Stimulated activated memory B cell treated with anti-CD40 and anti-IgM and Interleukin-4, amounts not matched to agents 10 μg/mL and 1 μg/mL and 100 μg/mL, for 72 hours (primary cell): Measurements from ENCODE around the gene CHST5.

ENCODE experiments used
- ATAC-seq: fragments of 150-1000 bp; cut with Tn5 transposase; 2 replicates; pipeline ENCODE4 v1.10.0; 2021
- H3K27ac Mint-ChIP-seq: one replicate; pipeline ENCODE4 v1.8.0; 2022; ENCODE audit warnings: mild to moderate bottlenecking, mixed read lengths
- H3K27me3 Mint-ChIP-seq: one replicate; pipeline ENCODE4 v1.8.0; 2022; ENCODE audit warnings: mixed read lengths
- H3K36me3 Mint-ChIP-seq: one replicate; pipeline ENCODE4 v1.8.0; 2022; ENCODE audit warnings: mixed read lengths
- H3K4me1 Mint-ChIP-seq: one replicate; pipeline ENCODE4 v1.8.0; 2022; ENCODE audit warnings: mixed read lengths
- H3K4me3 Mint-ChIP-seq: one replicate; pipeline ENCODE4 v1.8.0; 2022; ENCODE audit warnings: mild to moderate bottlenecking, moderate library complexity, mixed read lengths
- H3K9me3 Mint-ChIP-seq: one replicate; pipeline ENCODE4 v1.8.0; 2022; ENCODE audit warnings: mixed read lengths

CHST5 gene

DNA sequence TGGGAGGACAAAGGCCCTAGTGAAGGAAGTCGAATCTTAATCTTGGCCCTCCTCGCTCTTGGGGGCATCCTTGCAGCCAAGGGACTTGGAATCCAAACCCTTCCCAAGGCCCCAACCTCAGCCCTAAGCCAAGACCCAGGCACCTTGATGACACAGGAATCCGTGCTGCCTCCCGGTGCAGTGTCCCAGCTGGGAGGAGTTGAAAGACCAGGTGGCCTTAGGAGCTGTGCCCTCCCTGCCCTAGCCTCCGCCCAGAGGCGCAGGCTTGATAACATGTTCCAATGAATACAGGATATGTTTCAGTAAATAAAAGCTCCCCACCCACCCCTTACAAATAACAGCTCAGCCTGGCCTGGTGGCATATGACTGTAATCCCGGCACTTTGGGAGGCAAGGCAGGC, at the start of gene CHST5:
CHST5 (minus strand) TSS at position 208 of the 400 bp plus-strand sequence. CDS start 5,724 bp downstream, outside the sequence.
- no peaks in the 10 kb centered on the region for H3K27me3 Mint-ChIP-seq
- no peaks in the 10 kb centered on the region for H3K36me3 Mint-ChIP-seq
- no peak within 1 kb of the TSS for H3K27ac Mint-ChIP-seq
- no peaks in the 10 kb centered on the region for H3K9me3 Mint-ChIP-seq
- H3K4me3 Mint-ChIP-seq, result no peak within 1 kb of the TSS
- H3K4me1 Mint-ChIP-seq, result no peaks in the 10 kb centered on the region
- no peak for ATAC-seq

DNA sequence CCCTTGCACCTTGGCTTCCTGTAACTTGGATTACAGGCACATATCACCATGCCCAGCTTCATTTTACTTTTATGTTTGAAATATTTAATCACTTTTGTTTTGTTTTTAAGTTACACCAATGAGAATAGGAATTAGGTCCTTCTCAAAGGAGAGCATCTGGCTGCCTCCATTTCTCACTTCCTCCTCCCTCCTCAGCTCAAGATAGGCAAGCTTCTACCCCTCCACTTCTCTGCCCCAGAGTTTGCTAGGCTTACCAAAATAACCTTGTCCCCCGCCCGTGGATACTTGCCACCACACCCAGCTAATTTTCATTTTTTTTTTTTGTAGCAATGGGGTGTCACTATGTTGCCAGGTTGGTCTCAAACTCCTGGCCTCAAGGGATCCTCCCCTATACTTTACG, 48.2 kb upstream of the CHST5 start:
- Mint-ChIP-seq H3K36me3 (peaks cover 14% of the 10 kb centered on the region), H3K4me3 (peak overlapping the region; percentile 14), H3K4me1 (peaks cover 29% of the 10 kb centered on the region), H3K27ac (peak overlapping the region; percentile 49), H3K27me3 (no peaks in the 10 kb centered on the region), H3K9me3 (no peaks in the 10 kb centered on the region)
- ATAC-seq, result peak; percentile 87

DNA sequence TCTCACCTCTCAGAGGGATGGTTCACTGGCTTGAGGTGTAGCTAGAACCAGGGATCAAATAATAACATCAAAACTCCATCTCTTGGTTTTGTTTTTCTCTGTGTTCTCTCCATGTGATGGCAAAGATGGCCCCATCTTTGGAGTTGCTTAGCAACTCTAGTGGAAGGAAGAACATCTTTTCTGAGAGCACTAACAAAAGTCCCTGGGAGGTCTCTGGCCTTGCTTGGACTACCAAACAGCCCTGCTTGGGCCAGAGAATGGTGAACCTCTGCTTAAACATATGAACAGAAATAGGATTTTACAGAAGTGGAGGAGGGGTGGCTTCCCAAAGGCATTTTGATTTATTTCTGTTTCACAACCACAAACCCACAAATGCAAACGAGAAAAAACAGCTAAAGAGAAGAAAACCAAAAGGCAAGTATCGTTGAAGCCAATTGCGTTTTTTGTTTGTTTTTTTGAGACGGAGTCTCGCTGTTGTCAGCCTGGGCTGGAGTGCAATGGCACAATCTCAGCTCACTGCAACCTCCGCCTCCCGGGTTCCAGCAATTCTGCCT, 43.5 kb upstream of the CHST5 start:
- no peak overlapping the region for H3K4me3 Mint-ChIP-seq
- H3K9me3 Mint-ChIP-seq, result no peaks in the 10 kb centered on the region
- H3K36me3 Mint-ChIP-seq, result peaks cover 34% of the 10 kb centered on the region
- H3K4me1 Mint-ChIP-seq, result peaks cover 34% of the 10 kb centered on the region
- ATAC-seq, result no peak
- H3K27me3 Mint-ChIP-seq, result no peaks in the 10 kb centered on the region
- peak overlapping the region; percentile 19 for H3K27ac Mint-ChIP-seq

DNA sequence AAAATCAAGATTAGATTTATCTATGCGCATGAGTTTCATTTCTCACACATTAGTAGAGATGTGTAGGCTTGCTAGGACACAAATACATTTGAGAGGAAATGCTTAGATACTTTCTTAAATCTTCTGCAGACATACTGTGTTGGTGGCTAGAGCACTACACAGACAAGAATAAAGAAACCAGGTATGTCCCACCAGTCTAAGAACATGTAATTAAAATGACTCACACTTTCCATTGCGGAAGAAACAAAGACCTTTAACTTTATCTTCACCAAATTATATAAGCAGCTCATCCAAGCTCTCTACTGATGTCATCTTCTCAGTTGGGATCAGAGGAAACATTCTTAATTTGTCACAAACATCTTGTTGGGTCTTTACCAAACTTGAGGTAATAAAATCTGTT, 42.8 kb upstream of the CHST5 start:
- H3K4me3 Mint-ChIP-seq, result no peak overlapping the region
- H3K9me3 Mint-ChIP-seq, result no peaks in the 10 kb centered on the region
- no peaks in the 10 kb centered on the region for H3K27me3 Mint-ChIP-seq
- peak overlapping the region; percentile 19 for H3K27ac Mint-ChIP-seq
- ATAC-seq, result no peak
- peaks cover 37% of the 10 kb centered on the region for H3K36me3 Mint-ChIP-seq
- H3K4me1 Mint-ChIP-seq, result peaks cover 33% of the 10 kb centered on the region

DNA sequence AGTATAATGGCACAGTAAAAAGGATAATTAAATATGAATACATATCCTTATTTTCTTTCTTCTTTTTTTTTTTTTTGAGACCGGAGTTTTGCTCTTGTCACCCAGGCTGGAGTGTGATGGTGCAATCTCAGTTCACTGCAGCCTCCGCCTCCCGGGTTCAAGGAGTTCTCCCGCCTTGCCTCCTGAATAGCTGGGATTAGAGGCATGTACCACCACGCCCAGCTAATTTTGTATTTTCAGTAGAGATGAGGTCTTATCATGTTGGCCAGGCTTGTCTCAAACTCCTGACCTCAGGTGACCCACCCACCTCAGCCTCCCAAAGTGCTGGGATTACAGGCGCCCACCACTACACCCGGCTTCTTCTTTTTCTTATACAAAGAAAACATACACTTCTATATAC, 42.3 kb upstream of the CHST5 start:
- Mint-ChIP-seq H3K27ac (no peak overlapping the region), H3K4me1 (peaks cover 36% of the 10 kb centered on the region), H3K36me3 (peaks cover 41% of the 10 kb centered on the region), H3K4me3 (no peak overlapping the region), H3K9me3 (no peaks in the 10 kb centered on the region), H3K27me3 (no peaks in the 10 kb centered on the region)
- ATAC-seq, result no peak

- Mint-ChIP-seq H3K27me3 (no peaks in the 10 kb centered on the region), H3K27ac (peak overlapping the region; percentile 66), H3K36me3 (peaks cover 54% of the 10 kb centered on the region), H3K9me3 (no peaks in the 10 kb centered on the region), H3K4me3 (no peak overlapping the region), H3K4me1 (peaks cover 54% of the 10 kb centered on the region)
- ATAC-seq, result peak; percentile 69
These were observed 40.5 kb upstream of the CHST5 start for GRCh38 chr16:75576384-75576811.

- Mint-ChIP-seq H3K27ac (peak overlapping the region; percentile 66), H3K27me3 (no peaks in the 10 kb centered on the region), H3K36me3 (peaks cover 53% of the 10 kb centered on the region), H3K4me1 (peaks cover 58% of the 10 kb centered on the region), H3K4me3 (no peak overlapping the region), H3K9me3 (no peaks in the 10 kb centered on the region)
- ATAC-seq, result no peak
These were observed 40.0 kb upstream of the CHST5 start for GRCh38 chr16:75575958-75576357.

GRCh38 chr16:75573955-75574354, 38.0 kb upstream of the CHST5 start:
- Mint-ChIP-seq H3K4me1 (peaks cover 62% of the 10 kb centered on the region), H3K27me3 (no peaks in the 10 kb centered on the region), H3K36me3 (peaks cover 63% of the 10 kb centered on the region), H3K27ac (no peak overlapping the region), H3K9me3 (no peaks in the 10 kb centered on the region), H3K4me3 (no peak overlapping the region)
- ATAC-seq, result no peak

DNA sequence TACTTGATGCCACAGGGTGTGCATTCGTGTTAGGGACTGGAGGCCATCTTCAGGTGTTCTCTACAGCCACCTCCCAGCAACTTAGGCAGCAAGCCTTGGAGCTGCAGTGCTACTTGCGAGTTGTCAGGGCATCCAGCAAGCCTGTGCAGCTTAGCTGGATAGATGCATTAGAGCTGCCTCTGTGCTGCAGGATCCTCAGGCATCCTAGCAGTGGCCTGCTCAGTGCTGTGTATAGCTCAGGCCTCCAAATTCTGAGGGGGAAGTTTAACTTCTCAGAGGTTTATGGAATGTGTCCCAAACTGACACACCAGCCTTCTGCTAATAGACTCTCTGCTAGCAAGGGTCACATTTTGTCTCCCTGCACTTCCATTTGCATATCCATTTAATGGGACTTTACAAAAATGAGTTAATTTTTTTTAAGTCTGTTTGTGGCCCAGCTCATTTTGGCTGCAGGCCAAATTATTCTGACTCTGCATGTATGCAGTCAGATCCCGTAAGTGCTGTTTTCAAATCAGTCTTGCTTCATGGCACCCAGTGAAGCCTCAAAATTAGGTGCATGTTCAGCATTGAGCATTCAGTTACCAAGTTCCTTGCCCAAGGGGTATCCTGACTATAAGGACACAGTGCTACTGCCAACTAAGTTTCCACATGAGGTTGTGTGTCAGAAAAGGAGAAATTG, 37.1 kb upstream of the CHST5 start:
- Mint-ChIP-seq H3K4me3 (no peak overlapping the region), H3K36me3 (peaks cover 58% of the 10 kb centered on the region), H3K9me3 (no peaks in the 10 kb centered on the region), H3K27me3 (no peaks in the 10 kb centered on the region), H3K4me1 (peaks cover 59% of the 10 kb centered on the region), H3K27ac (peak overlapping the region; percentile 86)
- no peak for ATAC-seq

DNA sequence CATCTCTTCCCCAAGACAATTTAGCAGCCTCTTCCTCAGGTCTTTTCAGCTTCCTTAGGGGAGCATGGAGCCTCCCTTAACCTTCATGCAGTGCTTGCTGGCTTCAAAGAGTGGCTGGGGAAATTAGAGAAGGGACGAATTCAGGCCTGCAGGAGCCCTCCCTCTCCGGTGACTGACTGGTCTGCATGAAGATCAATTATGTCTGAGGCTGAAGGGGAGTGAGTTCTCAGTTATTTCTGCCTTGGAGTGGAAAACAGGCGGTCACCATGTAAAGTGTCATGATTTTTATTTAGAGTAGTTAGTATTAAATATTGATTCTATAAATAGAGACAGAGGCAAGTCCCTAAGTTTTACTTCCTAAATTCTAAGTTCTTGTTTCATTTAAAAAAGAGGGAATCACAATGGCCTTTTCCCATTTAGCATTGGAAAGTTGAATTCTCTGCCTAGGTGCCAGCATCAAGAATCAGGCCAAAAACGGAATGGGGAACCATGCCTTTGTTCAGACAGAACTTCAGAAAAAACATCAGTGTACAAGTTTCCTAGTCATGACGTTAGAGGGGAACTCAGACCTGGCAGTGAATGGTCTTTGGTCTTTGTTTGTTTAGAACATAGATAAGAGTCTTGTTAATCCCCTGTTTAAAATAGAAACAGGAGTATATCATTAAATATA, 34.6 kb upstream of the CHST5 start:
- peaks cover 65% of the 10 kb centered on the region for H3K4me1 Mint-ChIP-seq
- peak overlapping the region; percentile 86 for H3K27ac Mint-ChIP-seq
- H3K9me3 Mint-ChIP-seq, result no peaks in the 10 kb centered on the region
- H3K27me3 Mint-ChIP-seq, result no peaks in the 10 kb centered on the region
- no peak overlapping the region for H3K4me3 Mint-ChIP-seq
- peaks cover 44% of the 10 kb centered on the region for H3K36me3 Mint-ChIP-seq
- peak; percentile 43 for ATAC-seq

GRCh38 chr16:75567911-75568310, 32.0 kb upstream of the CHST5 start:
- Mint-ChIP-seq H3K9me3 (no peaks in the 10 kb centered on the region), H3K36me3 (peaks cover 32% of the 10 kb centered on the region), H3K4me3 (peak overlapping the region; percentile 93), H3K27ac (no peak overlapping the region), H3K27me3 (no peaks in the 10 kb centered on the region), H3K4me1 (peaks cover 55% of the 10 kb centered on the region)
- no peak for ATAC-seq

DNA sequence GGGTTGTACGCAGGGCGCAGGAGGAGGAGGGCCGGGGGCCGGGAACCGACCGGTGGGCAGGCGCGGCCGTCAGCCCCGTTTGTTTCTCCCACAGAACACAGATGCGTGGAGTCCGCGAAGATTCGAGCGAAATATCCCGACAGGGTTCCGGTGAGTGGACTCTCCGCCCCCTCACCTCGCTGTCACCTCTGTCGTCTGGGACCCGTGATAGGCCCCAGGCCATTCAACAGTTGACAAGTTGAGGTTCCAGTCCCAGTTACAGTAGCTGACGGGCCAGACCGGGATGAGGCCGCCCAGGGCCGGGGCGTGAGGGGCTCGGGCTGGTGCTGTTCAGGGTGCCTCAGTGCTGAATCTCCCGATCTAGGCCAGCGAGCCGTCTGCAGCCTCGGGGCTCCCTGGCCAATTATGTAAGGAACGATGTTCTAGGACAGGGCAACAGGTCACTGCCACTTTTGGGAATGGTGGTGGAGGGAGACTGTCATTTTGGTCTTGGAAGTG, 30.9 kb upstream of the CHST5 start:
- Mint-ChIP-seq H3K4me1 (peaks cover 44% of the 10 kb centered on the region), H3K27ac (peak overlapping the region; percentile 81), H3K4me3 (peak overlapping the region; percentile 93)

DNA sequence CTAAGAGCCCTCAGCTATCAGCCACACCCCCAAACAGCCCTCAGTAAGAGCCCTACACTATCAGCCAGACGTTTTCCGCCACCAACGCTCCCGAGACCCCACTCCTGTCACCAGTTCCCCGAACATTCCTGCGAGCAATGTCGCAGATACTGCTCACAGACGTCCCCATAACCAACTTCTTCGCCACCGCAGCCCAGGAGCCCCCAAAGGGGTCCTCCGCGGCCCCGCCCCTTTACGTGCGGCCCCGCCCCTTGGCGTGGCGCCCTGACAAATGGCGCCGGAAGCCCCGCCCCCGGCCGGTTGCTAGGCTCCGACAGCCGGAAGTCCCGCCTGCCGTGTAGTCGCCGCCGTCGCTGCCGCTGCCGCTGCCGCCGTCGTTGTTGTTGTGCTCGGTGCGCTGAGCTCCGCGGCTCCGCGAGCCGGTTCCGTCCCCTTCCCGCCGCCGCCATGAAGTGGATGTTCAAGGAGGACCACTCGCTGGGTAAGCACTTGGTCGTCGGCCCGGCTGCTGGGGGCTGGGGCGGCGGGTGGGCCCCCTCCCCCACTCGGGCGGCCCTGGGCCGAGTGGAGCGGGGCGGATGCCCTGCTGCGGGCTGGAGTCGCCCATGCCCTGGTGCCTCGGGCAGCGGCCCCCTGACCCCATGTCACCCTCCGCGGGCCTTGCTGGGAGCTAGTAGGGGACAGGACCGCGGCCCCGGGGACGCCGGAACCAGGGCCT, 30.3 kb upstream of the CHST5 start, which contains the start of gene GABARAPL2:
GABARAPL2 (plus strand) TSS at position 340 of the 718 bp plus-strand sequence; CDS start at position 448, 108 bp downstream.
- Mint-ChIP-seq H3K4me3 (peak within 1 kb of the TSS; percentile 93), H3K4me1 (peaks cover 38% of the 10 kb centered on the region), H3K9me3 (no peaks in the 10 kb centered on the region), H3K27me3 (no peaks in the 10 kb centered on the region), H3K36me3 (peaks cover 20% of the 10 kb centered on the region), H3K27ac (peak within 1 kb of the TSS; percentile 81)
- peak; percentile 89 for ATAC-seq

More for the DNA sequence above, 30.9 kb upstream of the CHST5 start:
- H3K36me3 Mint-ChIP-seq, result peaks cover 26% of the 10 kb centered on the region
- no peak for ATAC-seq
- H3K9me3 Mint-ChIP-seq, result no peaks in the 10 kb centered on the region
- H3K27me3 Mint-ChIP-seq, result no peaks in the 10 kb centered on the region

DNA sequence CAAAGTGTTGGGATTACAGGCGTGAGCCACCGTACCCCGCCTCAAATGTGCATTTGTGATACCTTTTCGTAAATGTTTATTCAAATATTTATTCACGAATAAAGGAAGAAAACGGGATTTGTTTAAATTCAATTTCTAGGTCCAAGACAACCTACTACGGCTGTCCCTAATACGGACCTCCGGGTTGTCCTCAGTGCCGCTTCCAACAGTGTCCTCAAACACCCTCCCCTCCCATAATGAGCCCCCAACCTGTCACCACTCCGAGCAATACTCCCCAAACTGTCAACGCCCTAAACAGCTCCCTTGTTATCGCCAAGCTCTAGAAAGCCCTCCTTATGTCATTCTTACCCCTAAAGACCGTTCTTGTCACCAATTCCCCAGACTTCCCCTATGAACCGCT, 29.7 kb upstream of the CHST5 start:
- Mint-ChIP-seq H3K4me3 (peak overlapping the region; percentile 93), H3K27ac (peak overlapping the region; percentile 81), H3K9me3 (no peaks in the 10 kb centered on the region), H3K36me3 (peaks cover 19% of the 10 kb centered on the region), H3K4me1 (peaks cover 36% of the 10 kb centered on the region), H3K27me3 (no peaks in the 10 kb centered on the region)
- no peak for ATAC-seq
